Measurements from ENCODE around the gene ADGRF4.
"Not testable (repeated sequence)": the region's sequence is repeated elsewhere in the genome, so short reads cannot be mapped to it uniquely, and the experiment has no call there.

Gene ADGRF4

GRCh38 chr6:47736083-47736700, 37.8 kb downstream of the ADGRF4 start:
- DNase-seq: no peak

- DNase-seq: no peak
Measured at GRCh38 chr6:47737406-47737805, 39.0 kb downstream of the ADGRF4 start.

DNA sequence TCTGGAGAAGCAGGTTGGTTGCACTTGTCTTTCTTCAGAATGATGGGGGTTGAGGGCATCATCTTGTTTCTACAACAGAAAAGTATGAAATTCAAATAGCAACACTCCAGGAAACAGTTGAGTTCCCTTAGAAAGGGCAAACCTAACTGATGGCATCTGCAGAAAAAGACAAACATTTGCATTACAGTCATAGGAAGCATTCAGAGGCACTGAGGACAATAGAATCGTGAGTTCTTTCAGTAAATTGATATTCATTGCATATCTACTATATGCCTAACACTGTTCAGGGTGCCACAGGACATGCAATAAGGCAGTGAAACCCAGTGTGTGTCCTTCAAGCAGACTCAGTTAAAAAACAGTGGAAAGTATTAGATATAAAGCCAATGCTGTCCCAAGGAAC, 42.3 kb downstream of the ADGRF4 start:
- no peak for DNase-seq

DNA sequence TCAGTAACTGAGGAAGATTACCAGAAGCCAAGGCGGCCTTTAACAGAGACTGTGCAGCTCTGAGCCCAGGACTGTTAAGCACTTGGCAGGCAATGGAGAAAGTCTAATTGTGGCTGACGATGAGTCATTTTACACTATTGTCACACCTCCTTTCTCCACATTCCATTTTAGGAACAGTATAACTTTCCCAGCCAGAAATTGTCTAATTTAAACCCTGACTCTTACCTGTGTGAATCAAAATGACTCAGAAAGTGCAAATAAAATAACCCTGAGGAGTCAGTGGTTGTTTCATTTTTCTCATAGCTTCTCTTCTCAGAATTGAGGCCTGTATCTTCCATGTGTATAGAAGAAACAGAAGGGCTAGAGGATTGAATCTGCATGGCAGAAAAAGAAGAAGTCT, 43.4 kb downstream of the ADGRF4 start:
- no peak for DNase-seq

- DNase-seq: no peak
Measured at GRCh38 chr6:47743744-47744143, 45.4 kb downstream of the ADGRF4 start.

DNA sequence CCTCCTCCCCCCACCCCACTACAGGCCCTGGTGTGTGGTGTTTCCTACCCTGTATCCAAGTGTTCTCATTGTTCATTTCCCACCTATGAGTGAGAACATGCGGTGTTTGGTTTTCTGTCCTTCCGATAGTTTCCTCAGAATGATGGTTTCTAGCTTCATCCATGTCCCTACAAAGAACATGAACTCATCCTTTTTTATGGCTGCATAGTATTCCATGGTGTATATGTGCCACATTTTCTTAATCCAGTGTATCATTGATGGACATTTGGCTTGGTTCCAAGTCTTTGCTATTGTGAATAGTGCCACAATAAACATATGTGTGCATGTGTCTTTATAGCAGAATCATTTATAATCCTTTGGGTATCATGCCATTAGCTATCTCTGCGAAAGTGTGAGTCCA, 46.9 kb downstream of the ADGRF4 start:
- not testable (repeated sequence) for DNase-seq

DNA sequence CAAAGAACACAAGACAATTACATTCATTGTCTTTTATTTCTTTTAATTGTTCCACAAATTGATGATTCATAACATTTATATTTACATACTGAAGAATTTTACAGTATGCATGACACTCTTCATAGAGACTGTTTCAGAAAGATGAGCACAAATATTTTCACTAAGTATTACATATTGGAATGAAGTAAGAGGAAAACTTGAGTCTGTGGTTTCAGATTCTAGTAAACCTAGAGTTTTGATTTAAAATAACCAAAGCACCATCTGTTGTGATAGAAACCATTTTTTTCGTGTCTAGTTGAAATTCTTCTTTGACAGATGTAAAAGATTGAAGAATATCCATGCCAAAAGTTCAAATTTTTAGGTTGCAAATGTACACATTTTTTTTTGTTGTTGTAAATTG, 51.4 kb downstream of the ADGRF4 start:
- DNase-seq: no peak

GRCh38 chr6:47752801-47753200, 54.4 kb downstream of the ADGRF4 start:
- no peak for DNase-seq

GRCh38 chr6:47759364-47759763, 61.0 kb downstream of the ADGRF4 start:
- no peak for DNase-seq

DNA sequence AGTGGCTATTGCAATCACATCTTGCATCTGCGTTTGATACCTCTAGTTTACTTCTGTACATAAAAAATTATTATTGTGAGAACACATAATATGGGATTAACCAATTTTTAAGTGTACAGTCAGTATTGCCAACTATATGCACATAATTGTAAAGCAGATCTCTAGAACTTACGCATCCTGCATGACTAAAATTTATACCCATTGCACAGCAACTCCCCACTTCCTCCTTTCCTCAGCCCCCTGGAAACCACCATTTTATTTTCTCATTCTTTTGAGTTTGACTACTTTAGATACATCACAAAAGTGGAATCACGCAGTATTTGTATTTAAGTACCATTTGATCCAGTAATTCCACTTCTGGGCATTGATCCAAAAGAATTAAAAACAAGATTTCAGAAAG, 64.1 kb downstream of the ADGRF4 start:
- no peak for DNase-seq

DNA sequence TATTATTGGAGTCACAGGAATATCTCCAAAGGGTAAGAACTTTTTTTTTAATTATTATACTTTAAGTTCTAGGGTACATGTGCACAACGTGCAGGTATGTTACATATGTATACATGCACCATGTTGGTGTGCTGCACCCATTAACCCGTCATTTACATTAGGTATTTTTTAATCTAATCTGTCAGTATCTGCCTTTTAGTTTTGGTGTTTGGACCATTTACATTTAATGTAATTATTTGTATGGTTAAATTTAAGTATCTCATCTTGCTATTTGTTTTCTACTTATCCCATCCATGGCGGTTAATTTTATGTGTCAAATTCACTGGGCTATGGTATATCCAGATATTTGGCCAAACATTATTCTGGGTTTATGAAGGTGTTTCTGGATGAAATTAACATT, 68.1 kb downstream of the ADGRF4 start:
- DNase-seq: no peak

- DNase-seq: no peak
Measured at GRCh38 chr6:47767102-47767501, 68.7 kb downstream of the ADGRF4 start.

DNA sequence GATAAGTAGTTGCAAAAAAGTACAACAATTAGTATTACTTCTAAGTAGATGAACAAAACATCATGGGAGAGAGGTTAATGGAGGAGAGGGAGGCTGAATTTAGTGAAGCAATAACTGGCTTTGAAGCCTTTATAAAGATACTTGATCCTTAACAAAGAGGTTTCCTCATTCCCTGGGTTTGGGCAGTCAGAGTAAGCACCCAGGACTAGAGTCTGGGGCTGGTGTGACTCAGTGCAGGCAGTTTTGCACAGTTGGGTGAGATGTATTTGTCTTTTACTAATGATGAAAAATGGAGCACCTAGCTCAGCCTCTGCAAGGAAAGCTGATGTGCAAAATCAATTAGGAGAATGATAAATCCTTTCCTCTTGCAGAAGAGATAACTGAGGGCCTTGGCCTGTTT, 71.6 kb downstream of the ADGRF4 start:
- no peak for DNase-seq
